IMR-90 (cell line): ENCODE measurements around the gene DNAJC7. TPM values are rescaled to one million over a fixed set of nuclear protein-coding genes. Genes with fewer than 3 reads are reported as not detected.
A peak's percentile ranks its signal among the peaks of the same experiment; 100 is the strongest.

Source experiments
- ATAC-seq: fragments of 200-7000 bp; cut with Tn5 transposase; 2 replicates; pipeline ENCODE4 v1.9.1; 2020; ENCODE audit warnings: low read depth, mild to moderate bottlenecking, moderate library complexity
- BruUV-seq: library from RNA; stranded (reverse); fragments of 400-500 nt; replicated peaks from 2 replicates; lab custom pipeline; 2021; lab: Mats Ljungman, UMichigan
- CTCF ChIA-PET: fragments of 300-600 bp; formaldehyde crosslinking; extraction: SDS; loops from one replicate; lab custom pipeline; 2021; ENCODE audit warnings: antibody characterized with exemption; lab: Yijun Ruan, JAX
- POLR2A ChIA-PET: fragments of 300-600 bp; sonication (Branson Sonifier 250); formaldehyde crosslinking; loops from one replicate; lab custom pipeline; 2022; ENCODE audit warnings: antibody characterized with exemption; ENCODE audit not compliant: unreplicated experiment; lab: Charles Lee
- DNase-seq: peaks from one replicate; pipeline ENCODE4 v3.0.0; 2013
- H2AFZ ChIP-seq: replicated peaks from 2 replicates; pipeline ENCODE3; 2013; ENCODE audit warnings: low read length, mild to moderate bottlenecking; ENCODE audit not compliant: poor library complexity
- H2AK5ac ChIP-seq: 2 replicates; pipeline ENCODE4 v1.6.1; 2013; ENCODE audit warnings: low read depth, low read length, inconsistent platforms
- H2AK9ac ChIP-seq: replicated peaks from 2 replicates; pipeline ENCODE3; 2013; ENCODE audit warnings: mild to moderate bottlenecking, low read depth, low read length, moderate library complexity; ENCODE audit not compliant: poor library complexity
- H2BK120ac ChIP-seq: 2 replicates; pipeline ENCODE4 v1.6.1; 2013; ENCODE audit warnings: low read depth, low read length, inconsistent platforms
- H2BK15ac ChIP-seq: 3 replicates; pipeline ENCODE4 v1.6.1; 2013; ENCODE audit warnings: low read depth, low read length, inconsistent platforms
- H2BK20ac ChIP-seq: 2 replicates; pipeline ENCODE4 v1.6.1; 2013; ENCODE audit warnings: low read depth, mild to moderate bottlenecking, inconsistent platforms, low read length, moderate library complexity
- H2BK5ac ChIP-seq: 2 replicates; pipeline ENCODE4 v1.6.1; 2013; ENCODE audit warnings: mild to moderate bottlenecking, low read depth, low read length, inconsistent platforms; ENCODE audit not compliant: poor library complexity, severe bottlenecking
- H3K14ac ChIP-seq: replicated peaks from 2 replicates; pipeline ENCODE4 v1.6.1; 2013; ENCODE audit warnings: low read depth, low read length, inconsistent platforms
- H3K18ac ChIP-seq: 2 replicates; pipeline ENCODE4 v1.6.1; 2013; ENCODE audit warnings: low read depth, low read length, control low read depth
- H3K23ac ChIP-seq: 2 replicates; pipeline ENCODE4 v1.6.1; 2013; ENCODE audit warnings: low read depth, low read length, inconsistent platforms
- H3K27ac ChIP-seq: 2 replicates; pipeline ENCODE4 v1.5.1; 2013; ENCODE audit warnings: mild to moderate bottlenecking, control low read depth, low read length; ENCODE audit not compliant: insufficient read depth
- H3K27me3 ChIP-seq: 2 replicates; pipeline ENCODE4 v1.6.1; 2013; ENCODE audit warnings: low read length; ENCODE audit not compliant: control insufficient read depth, insufficient read depth
- H3K36me3 ChIP-seq: 2 replicates; pipeline ENCODE4 v1.6.1; 2013; ENCODE audit warnings: low read length, mixed read lengths; ENCODE audit not compliant: control insufficient read depth, insufficient read depth
- H3K4ac ChIP-seq: 2 replicates; pipeline ENCODE4 v1.6.1; 2013; ENCODE audit warnings: low read depth, low read length, inconsistent platforms
- H3K4me1 ChIP-seq: 2 replicates; pipeline ENCODE4 v1.6.1; 2013; ENCODE audit warnings: low read length, mixed read lengths; ENCODE audit not compliant: control insufficient read depth, insufficient read depth
- H3K4me2 ChIP-seq: 2 replicates; pipeline ENCODE4 v1.6.1; 2013; ENCODE audit warnings: low read depth, mild to moderate bottlenecking, control low read depth, low read length, moderate library complexity
- H3K4me3 ChIP-seq: 2 replicates; pipeline ENCODE4 v1.5.1; 2013; ENCODE audit warnings: low read depth, mild to moderate bottlenecking, control low read depth, low read length, moderate library complexity; ENCODE audit not compliant: insufficient read depth
- H3K56ac ChIP-seq: 2 replicates; pipeline ENCODE4 v1.6.1; 2013; ENCODE audit warnings: low read length, inconsistent platforms; ENCODE audit not compliant: insufficient read depth; ENCODE audit errors: extremely low read depth
- H3K79me1 ChIP-seq, 2 experiments: 2 replicates each; pipeline ENCODE4 v1.6.1; 2013; ENCODE audit warnings: low read length in 2 of 2, inconsistent platforms in 1 of 2, low read depth in 1 of 2
- H3K9ac ChIP-seq: 2 replicates; pipeline ENCODE4 v1.6.1; 2013; ENCODE audit warnings: low read depth, low read length, control low read depth
- H3K9me1 ChIP-seq: 2 replicates; pipeline ENCODE4 v1.6.1; 2013; ENCODE audit warnings: low read length, inconsistent platforms; ENCODE audit not compliant: insufficient read depth
- H3K9me3 ChIP-seq: 2 replicates; pipeline ENCODE4 v1.6.1; 2013; ENCODE audit warnings: low read length; ENCODE audit not compliant: control insufficient read depth, insufficient read depth
- H4K20me1 ChIP-seq: 2 replicates; pipeline ENCODE4 v1.6.1; 2013; ENCODE audit warnings: low read length, inconsistent platforms; ENCODE audit not compliant: insufficient read depth
- H4K5ac ChIP-seq: 2 replicates; pipeline ENCODE4 v1.6.1; 2013; ENCODE audit warnings: mild to moderate bottlenecking, low read depth, low read length, control low read depth
- H4K8ac ChIP-seq, 2 experiments: 2 replicates each; pipeline ENCODE4 v1.6.1; 2013; ENCODE audit warnings: low read depth in 2 of 2, low read length in 2 of 2, control low read depth in 1 of 2, inconsistent platforms in 1 of 2
- H4K91ac ChIP-seq: 2 replicates; pipeline ENCODE4 v1.6.1; 2013; ENCODE audit warnings: low read depth, low read length, inconsistent platforms; ENCODE audit not compliant: insufficient read depth
- CEBPB ChIP-seq: IDR thresholded peaks from 2 replicates; pipeline ENCODE4 v1.6.1; 2012; ENCODE audit warnings: low read depth, low read length, improper control_type of control experiment
- MAFK ChIP-seq: IDR thresholded peaks from 2 replicates; pipeline ENCODE4 v1.6.1; 2012; ENCODE audit warnings: low read depth, low read length, improper control_type of control experiment
- MXI1 ChIP-seq: IDR thresholded peaks from 2 replicates; pipeline ENCODE4 v1.6.1; 2012; ENCODE audit warnings: low read depth, mild to moderate bottlenecking, low read length, moderate library complexity, borderline replicate concordance
- NFE2L2 ChIP-seq: fragments of 150-350 bp; IDR thresholded peaks from 2 replicates; pipeline ENCODE4 v1.6.1; 2016; ENCODE audit warnings: low read depth, mild to moderate bottlenecking, low read length
- USF2 ChIP-seq: fragments of 150-350 bp; IDR thresholded peaks from 2 replicates; pipeline ENCODE4 v1.6.1; 2017; ENCODE audit warnings: mild to moderate bottlenecking, antibody characterized with exemption, low read length, low read depth
- WGBS, 2 experiments: methylation state at CpG; one replicate each; pipeline versions ENCODE4 v1.1.5 to v1.1.7; 2013; ENCODE audit warnings: missing lambda C conversion rate in 2 of 2; ENCODE audit not compliant: insufficient read length in 1 of 2; ENCODE audit errors: extremely low coverage in 2 of 2; 5-methylcytosine and 5-hydroxymethylcytosine counted together
- dilution Hi-C: fragments of 300-500 bp; cut with HindIII; formaldehyde crosslinking; loops from one replicate; pipeline ENCODE4 v1.14.3; 2018; ENCODE audit warnings: low sequenced_read_pairs; ENCODE audit not compliant: unreplicated experiment
- in situ Hi-C: fragments of 300-500 bp; cut with MboI; formaldehyde crosslinking; loops from 3 replicates; pipeline ENCODE4 v1.14.3; 2019; ENCODE audit warnings: low sequenced_read_pairs, inconsistent platforms, mixed read lengths
- intact Hi-C: fragments of 100-400 bp; cut with micrococcal nuclease; formaldehyde crosslinking; loops from 2 replicates; pipeline ENCODE4 v1.10.0; 2022
- polyA plus RNA-seq, 3 experiments: library from polyadenylated mRNA; depleted of rRNA; stranded (reverse); fragments of >200 nt; gene quantifications; 2 replicates each; pipeline ENCODE4 v1.2.3, GENCODE V29; 2012; ENCODE audit warnings: low replicate concordance in 1 of 3
- total RNA-seq: library from RNA; depleted of rRNA; stranded (reverse); fragments of >200 nt; gene quantifications from 2 replicates; pipeline ENCODE4 v1.2.3, GENCODE V29; 2012

The DNAJC7 gene
- total and polyA plus RNA-seq, 2 of the 4 experiments (the other 2 are of a cell fraction) = 49.3 to 71.7 TPM

- H2BK5ac ChIP-seq = no peak overlapping the region
- no peak overlapping the region for H2AK5ac ChIP-seq
- peak overlapping the region; percentile 16 for H2AFZ ChIP-seq
- intact Hi-C loops = no loop called here
- H4K91ac ChIP-seq = no peak overlapping the region
- BruUV-seq = no TSS peak
- H2BK20ac ChIP-seq = no peak overlapping the region
- H3K4ac ChIP-seq = no peak overlapping the region
- H4K5ac ChIP-seq = no peak overlapping the region
- H3K79me1 ChIP-seq = peaks cover 34 to 76% of the 10 kb centered on the region in 2 experiments
- CTCF ChIA-PET = no interaction called here
- no peak overlapping the region for H3K56ac ChIP-seq
- no peaks in the 10 kb centered on the region for H3K27me3 ChIP-seq
- H2AK9ac ChIP-seq = no peak overlapping the region
- POLR2A ChIA-PET = no interaction called here
- H2BK120ac ChIP-seq = no peak overlapping the region
- TF ChIP-seq MXI1 (no peak), USF2 (no peak), NFE2L2 (no peak), MAFK (no peak), CEBPB (no peak)
- no peak overlapping the region for H3K23ac ChIP-seq
- H3K4me3 ChIP-seq = no peak overlapping the region
- ATAC-seq (no peak), DNase-seq (no peak)
- H3K4me2 ChIP-seq = no peak overlapping the region
- no peak overlapping the region for H3K18ac ChIP-seq
- H3K14ac ChIP-seq = no peak overlapping the region
- peaks cover 11% of the 10 kb centered on the region for H3K9me1 ChIP-seq
- dilution Hi-C loops = no loop called here
- no peak overlapping the region for H4K8ac ChIP-seq
- in situ Hi-C loops = no loop called here
- no peak overlapping the region for H3K9ac ChIP-seq
- WGBS, 2 experiments = 87% methylated on average over 12 of the region's 22 CpGs; no CpG with 5 or more reads in 1 of the 2 experiments
- peaks cover under 1% of the 10 kb centered on the region for H3K4me1 ChIP-seq
- H4K20me1 ChIP-seq = peaks cover 53% of the 10 kb centered on the region
- no peaks in the 10 kb centered on the region for H3K9me3 ChIP-seq
- peaks cover 78% of the 10 kb centered on the region for H3K36me3 ChIP-seq
- no peak overlapping the region for H3K27ac ChIP-seq
- no peak overlapping the region for H2BK15ac ChIP-seq
Measured at GRCh38 chr17:41972571-41973407, 44.5 kb downstream of the DNAJC7 start.
